ENCODE data around the gene SLC25A22. TPM values are rescaled to one million over a fixed set of nuclear protein-coding genes. Genes with fewer than 3 reads are reported as not detected.

The SLC25A22 gene
- polyA plus RNA-seq, 1 of the 3 experiments (the other 2 are of a cell fraction), result 50.9 TPM

DNA sequence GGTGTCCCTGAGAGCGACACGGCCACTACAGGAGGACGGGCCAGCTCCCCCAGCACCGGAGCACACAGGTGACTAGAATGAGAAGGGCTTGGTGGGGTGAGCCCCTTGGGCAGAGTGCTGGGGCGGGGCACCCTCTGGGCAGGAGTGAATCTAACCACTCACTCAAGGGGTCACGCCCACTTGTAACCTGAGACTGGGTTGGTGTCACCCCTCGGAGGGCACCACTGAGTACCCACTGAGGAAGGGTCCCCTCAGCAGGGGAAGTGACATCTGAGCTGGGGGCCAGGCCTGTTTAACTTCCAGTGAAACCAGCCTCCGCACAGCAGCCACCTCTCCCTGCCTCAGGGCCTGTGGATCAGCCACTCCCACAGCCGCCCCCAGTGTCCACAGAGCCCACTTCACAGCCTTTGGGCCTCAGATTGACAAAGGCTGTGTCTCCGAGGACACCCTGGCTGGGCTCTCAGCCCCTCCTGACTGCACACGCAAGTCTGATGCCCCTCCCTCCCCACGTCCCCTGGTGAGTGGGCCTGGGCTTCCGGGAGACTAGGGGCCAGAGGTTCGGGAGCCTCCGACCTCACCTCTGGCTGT is 26.4 kb downstream of the SLC25A22 start:
- Histone ChIP-seq H3F3A (replicated peaks; ENCODE audit: insufficient read depth) (no peaks in the 10 kb centered on the region), H3K27ac (ENCODE audit: low read depth in 2 of 2, low read length in 1 of 2) (no peak overlapping the region), H3K36me3 (replicated peaks in 1 of 2; ENCODE audit: control insufficient read depth in 1 of 2, insufficient read depth in 2 of 2, low read length in 1 of 2) (peaks cover 3 to 50% of the 10 kb centered on the region in 2 experiments), H3K27me3 (ENCODE audit: insufficient read depth) (no peaks in the 10 kb centered on the region), H3K9me3 (no peaks in the 10 kb centered on the region), H3K9me2 (no peaks in the 10 kb centered on the region), H3K79me2 (ENCODE audit: insufficient read depth) (peaks cover 57% of the 10 kb centered on the region), H3K4me3 (ENCODE audit: low read depth in 2 of 2, low read length in 1 of 2) (no peak overlapping the region), H3K9ac (no peak overlapping the region), H3K4me2 (no peak overlapping the region), H4K20me1 (ENCODE audit: insufficient read depth) (peaks cover 44% of the 10 kb centered on the region), H2AFZ (ENCODE audit: low read depth) (no peak overlapping the region), H3K4me1 (ENCODE audit: control insufficient read depth in 1 of 2, insufficient read depth in 2 of 2, low read depth in 1 of 2, low read length in 1 of 2) (peaks cover 11 to 13% of the 10 kb centered on the region in 2 experiments; a peak in 2 of 4 replicates)
- POLR2A ChIA-PET, result no interaction called here
- TF ChIP-seq RCOR1 (IDR thresholded peaks at IDR 0.05; ENCODE audit: low read length), result no peak
- TF ChIP-seq SIN3A (IDR thresholded peaks at IDR 0.05; ENCODE audit: borderline replicate concordance, low read depth, low read length), result no peak
- TF ChIP-seq, protein P1, sequence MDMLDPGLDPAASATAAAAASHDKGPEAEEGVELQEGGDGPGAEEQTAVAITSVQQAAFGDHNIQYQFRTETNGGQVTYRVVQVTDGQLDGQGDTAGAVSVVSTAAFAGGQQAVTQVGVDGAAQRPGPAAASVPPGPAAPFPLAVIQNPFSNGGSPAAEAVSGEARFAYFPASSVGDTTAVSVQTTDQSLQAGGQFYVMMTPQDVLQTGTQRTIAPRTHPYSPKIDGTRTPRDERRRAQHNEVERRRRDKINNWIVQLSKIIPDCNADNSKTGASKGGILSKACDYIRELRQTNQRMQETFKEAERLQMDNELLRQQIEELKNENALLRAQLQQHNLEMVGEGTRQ (IDR thresholded peaks at IDR 0.05; ENCODE audit: borderline replicate concordance, low read depth, low read length), result no peak
- no peak for TF ChIP-seq FOSL2 (IDR thresholded peaks at IDR 0.05; ENCODE audit: borderline replicate concordance, low read depth)
- TF ChIP-seq EP300 (IDR thresholded peaks at IDR 0.05; ENCODE audit: borderline replicate concordance in 1 of 2, low read depth in 1 of 2, low read length in 1 of 2), result no peak
- no peak for TF ChIP-seq JUND (IDR thresholded peaks at IDR 0.05)
- CTCF ChIA-PET, result interaction anchor here (1.1 to 1.6 kb wide), 2 partner anchors 12 to 43 kb away, joined by 3 to 10 read pairs; no protein-coding TSS in a partner anchor
- DNase-seq, result no peak
- 94% methylated on average over 6 of the region's 15 CpGs for WGBS (ENCODE audit: low lambda C conversion rate)

DNA sequence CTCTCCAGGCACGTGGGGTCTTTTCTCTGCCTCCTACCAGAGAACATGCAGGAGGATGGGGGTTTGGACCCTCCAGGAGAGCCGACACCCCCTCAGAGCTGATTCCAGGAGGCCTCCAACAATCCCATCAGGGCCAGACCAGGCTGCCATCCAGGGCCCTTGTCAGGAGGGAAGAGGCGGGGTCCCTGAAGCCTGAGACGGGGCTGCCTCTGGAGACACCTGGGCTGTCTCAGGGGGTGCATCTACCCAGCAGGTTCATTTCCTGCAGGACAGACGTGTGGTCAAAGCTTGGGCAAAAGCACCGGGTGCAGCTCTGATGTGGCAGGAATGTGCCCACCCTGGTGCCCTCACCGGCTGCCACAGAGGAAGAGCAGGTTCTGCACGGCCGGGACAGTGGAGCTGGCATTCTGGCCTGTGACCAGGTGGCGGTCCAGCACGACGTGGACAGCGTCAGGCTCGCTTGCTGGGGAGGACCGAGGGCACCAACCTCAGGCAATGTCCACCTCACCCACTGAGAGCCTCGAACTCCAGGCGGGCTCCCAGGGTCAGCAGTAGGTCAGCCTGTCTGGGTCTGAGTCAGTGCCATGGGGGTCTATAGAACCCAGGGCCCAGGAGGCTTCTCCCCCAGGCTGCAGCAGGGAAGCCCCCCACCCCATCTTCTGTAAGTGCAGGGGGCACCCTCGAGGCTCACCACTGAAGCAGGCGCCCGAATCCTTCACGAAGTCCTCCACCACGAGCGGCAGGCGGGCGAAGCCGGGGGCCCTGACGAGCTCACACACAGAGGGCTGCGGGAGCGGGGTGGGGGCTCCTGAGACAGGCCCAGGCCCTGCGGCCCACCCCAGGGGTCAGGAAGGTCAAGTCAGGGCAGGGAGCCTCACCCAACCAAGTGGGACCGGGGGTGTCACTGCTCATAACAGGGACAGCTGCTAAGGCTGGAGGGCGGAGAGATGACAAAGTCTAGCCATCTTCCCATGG is 27.2 kb downstream of the SLC25A22 start:
- Histone ChIP-seq H3K79me2 (ENCODE audit: insufficient read depth) (peaks cover 49% of the 10 kb centered on the region), H3K27ac (ENCODE audit: low read depth in 2 of 2, low read length in 1 of 2) (no peak overlapping the region), H3K4me3 (ENCODE audit: low read depth in 2 of 2, low read length in 1 of 2) (no peak overlapping the region)
- TF ChIP-seq, protein P2, sequence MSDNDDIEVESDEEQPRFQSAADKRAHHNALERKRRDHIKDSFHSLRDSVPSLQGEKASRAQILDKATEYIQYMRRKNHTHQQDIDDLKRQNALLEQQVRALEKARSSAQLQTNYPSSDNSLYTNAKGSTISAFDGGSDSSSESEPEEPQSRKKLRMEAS (IDR thresholded peaks at IDR 0.05; ENCODE audit: low read depth), result no peak
- TF ChIP-seq MXI1 (IDR thresholded peaks at IDR 0.05; ENCODE audit: low read depth, low read length), result no peak
- TF ChIP-seq FOXJ3 (CRISPR knock-in tag; IDR thresholded peaks at IDR 0.05), result no peak
- TF ChIP-seq, protein P3, sequence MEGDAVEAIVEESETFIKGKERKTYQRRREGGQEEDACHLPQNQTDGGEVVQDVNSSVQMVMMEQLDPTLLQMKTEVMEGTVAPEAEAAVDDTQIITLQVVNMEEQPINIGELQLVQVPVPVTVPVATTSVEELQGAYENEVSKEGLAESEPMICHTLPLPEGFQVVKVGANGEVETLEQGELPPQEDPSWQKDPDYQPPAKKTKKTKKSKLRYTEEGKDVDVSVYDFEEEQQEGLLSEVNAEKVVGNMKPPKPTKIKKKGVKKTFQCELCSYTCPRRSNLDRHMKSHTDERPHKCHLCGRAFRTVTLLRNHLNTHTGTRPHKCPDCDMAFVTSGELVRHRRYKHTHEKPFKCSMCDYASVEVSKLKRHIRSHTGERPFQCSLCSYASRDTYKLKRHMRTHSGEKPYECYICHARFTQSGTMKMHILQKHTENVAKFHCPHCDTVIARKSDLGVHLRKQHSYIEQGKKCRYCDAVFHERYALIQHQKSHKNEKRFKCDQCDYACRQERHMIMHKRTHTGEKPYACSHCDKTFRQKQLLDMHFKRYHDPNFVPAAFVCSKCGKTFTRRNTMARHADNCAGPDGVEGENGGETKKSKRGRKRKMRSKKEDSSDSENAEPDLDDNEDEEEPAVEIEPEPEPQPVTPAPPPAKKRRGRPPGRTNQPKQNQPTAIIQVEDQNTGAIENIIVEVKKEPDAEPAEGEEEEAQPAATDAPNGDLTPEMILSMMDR (IDR thresholded peaks at IDR 0.05), result no peak
- TF ChIP-seq RFX5 (IDR thresholded peaks at IDR 0.05; ENCODE audit: low read length), result no peak
- TF ChIP-seq EZH2phosphoT487 (IDR thresholded peaks at IDR 0.05; ENCODE audit: borderline replicate concordance, low read depth), result no peak
- TF ChIP-seq CHD2 (IDR thresholded peaks at IDR 0.05; ENCODE audit: low read length, partially characterized antibody), result no peak
- no peak for TF ChIP-seq POLR2AphosphoS5 (IDR thresholded peaks at IDR 0.05; ENCODE audit: low read depth, low read length)
- TF ChIP-seq, protein P4, sequence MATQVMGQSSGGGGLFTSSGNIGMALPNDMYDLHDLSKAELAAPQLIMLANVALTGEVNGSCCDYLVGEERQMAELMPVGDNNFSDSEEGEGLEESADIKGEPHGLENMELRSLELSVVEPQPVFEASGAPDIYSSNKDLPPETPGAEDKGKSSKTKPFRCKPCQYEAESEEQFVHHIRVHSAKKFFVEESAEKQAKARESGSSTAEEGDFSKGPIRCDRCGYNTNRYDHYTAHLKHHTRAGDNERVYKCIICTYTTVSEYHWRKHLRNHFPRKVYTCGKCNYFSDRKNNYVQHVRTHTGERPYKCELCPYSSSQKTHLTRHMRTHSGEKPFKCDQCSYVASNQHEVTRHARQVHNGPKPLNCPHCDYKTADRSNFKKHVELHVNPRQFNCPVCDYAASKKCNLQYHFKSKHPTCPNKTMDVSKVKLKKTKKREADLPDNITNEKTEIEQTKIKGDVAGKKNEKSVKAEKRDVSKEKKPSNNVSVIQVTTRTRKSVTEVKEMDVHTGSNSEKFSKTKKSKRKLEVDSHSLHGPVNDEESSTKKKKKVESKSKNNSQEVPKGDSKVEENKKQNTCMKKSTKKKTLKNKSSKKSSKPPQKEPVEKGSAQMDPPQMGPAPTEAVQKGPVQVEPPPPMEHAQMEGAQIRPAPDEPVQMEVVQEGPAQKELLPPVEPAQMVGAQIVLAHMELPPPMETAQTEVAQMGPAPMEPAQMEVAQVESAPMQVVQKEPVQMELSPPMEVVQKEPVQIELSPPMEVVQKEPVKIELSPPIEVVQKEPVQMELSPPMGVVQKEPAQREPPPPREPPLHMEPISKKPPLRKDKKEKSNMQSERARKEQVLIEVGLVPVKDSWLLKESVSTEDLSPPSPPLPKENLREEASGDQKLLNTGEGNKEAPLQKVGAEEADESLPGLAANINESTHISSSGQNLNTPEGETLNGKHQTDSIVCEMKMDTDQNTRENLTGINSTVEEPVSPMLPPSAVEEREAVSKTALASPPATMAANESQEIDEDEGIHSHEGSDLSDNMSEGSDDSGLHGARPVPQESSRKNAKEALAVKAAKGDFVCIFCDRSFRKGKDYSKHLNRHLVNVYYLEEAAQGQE (IDR thresholded peaks at IDR 0.05; ENCODE audit: low read depth, low read length), result no peak
- no peak for TF ChIP-seq MEF2A (IDR thresholded peaks at IDR 0.05; ENCODE audit: borderline replicate concordance, low read depth)
- no peak for TF ChIP-seq TEAD4 (IDR thresholded peaks at IDR 0.05; ENCODE audit: borderline replicate concordance, insufficient read depth)

More for the DNA sequence above, 27.2 kb downstream of the SLC25A22 start:
- H4K20me1 ChIP-seq (ENCODE audit: insufficient read depth), result peaks cover 38% of the 10 kb centered on the region
- no peak overlapping the region for H3K4me2 ChIP-seq
- H3K9me2 ChIP-seq, result no peaks in the 10 kb centered on the region
- no peak for DNase-seq
- H3K9ac ChIP-seq, result no peak overlapping the region
- peaks cover 3 to 58% of the 10 kb centered on the region in 2 experiments for H3K36me3 ChIP-seq (replicated peaks in 1 of 2; ENCODE audit: control insufficient read depth in 1 of 2, insufficient read depth in 2 of 2, low read length in 1 of 2)
- H3K27me3 ChIP-seq (ENCODE audit: insufficient read depth), result no peaks in the 10 kb centered on the region
- ChIA-PET CTCF (interaction anchor here (1.1 to 1.6 kb wide), 3 partner anchors 13 to 43 kb away, joined by 3 to 10 read pairs (median 5); partner anchors contain the start of gene TALDO1), POLR2A (no interaction called here)
- 98% methylated on average over 13 of the region's 32 CpGs for WGBS (ENCODE audit: low lambda C conversion rate)
- no peaks in the 10 kb centered on the region for H3K9me3 ChIP-seq
- H3K4me1 ChIP-seq (ENCODE audit: control insufficient read depth in 1 of 2, insufficient read depth in 2 of 2, low read depth in 1 of 2, low read length in 1 of 2), result peaks cover 9 to 11% of the 10 kb centered on the region in 2 experiments; a peak in 2 of 4 replicates
- H3F3A ChIP-seq (replicated peaks; ENCODE audit: insufficient read depth), result no peaks in the 10 kb centered on the region
- no peak overlapping the region for H2AFZ ChIP-seq (ENCODE audit: low read depth)
